GM18519 (cell line): Measurements from ENCODE around the gene SLC2A10.

Experiments
- ATAC-seq: cut with Tn5 transposase; IDR thresholded peaks from one replicate; pipeline ENCODE4 v1.9.1; 2021; ENCODE audit warnings: mild to moderate bottlenecking, moderate library complexity; ENCODE audit not compliant: unreplicated experiment, low FRiP score

SLC2A10 gene

DNA sequence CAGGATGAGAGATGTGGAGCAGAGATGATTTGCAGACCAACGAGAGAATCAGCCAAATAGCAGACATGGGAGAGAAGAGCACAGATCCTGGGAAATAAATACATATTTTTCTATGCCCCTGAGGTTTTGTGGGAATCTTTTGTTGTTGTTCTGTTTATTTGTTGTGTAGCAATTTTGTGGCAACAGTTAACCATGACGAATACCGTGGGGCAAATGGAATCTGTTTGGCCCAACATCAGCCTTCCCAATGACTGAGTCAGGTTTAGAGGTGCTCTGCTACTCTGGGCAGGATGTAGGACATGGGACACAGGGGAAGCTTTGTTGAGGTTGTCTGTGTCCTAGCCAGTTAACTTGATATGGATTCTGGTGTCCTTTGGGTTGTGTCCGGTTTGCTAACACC is 7.9 kb upstream of the SLC2A10 start:
- no peak for ATAC-seq

DNA sequence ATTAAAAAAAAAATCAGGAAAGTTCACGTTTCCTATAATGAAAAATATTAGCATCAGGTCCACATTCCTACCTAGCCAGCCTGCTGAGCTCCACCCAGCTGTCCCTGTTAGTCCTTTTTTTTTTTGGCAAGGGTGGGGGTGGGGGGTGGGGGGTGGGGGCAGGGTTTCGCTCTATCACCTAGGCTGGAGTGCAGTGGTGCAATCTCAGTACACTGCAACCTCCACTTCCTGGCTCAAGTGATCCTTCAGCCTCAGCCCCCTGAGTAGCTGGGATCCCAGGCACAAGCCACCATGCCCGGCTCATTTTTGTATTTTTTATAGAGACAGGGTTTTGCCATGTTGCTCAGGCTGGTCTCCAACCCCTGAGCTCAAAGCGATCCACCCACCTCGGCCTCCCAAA is 7.5 kb upstream of the SLC2A10 start:
- ATAC-seq: no peak

DNA sequence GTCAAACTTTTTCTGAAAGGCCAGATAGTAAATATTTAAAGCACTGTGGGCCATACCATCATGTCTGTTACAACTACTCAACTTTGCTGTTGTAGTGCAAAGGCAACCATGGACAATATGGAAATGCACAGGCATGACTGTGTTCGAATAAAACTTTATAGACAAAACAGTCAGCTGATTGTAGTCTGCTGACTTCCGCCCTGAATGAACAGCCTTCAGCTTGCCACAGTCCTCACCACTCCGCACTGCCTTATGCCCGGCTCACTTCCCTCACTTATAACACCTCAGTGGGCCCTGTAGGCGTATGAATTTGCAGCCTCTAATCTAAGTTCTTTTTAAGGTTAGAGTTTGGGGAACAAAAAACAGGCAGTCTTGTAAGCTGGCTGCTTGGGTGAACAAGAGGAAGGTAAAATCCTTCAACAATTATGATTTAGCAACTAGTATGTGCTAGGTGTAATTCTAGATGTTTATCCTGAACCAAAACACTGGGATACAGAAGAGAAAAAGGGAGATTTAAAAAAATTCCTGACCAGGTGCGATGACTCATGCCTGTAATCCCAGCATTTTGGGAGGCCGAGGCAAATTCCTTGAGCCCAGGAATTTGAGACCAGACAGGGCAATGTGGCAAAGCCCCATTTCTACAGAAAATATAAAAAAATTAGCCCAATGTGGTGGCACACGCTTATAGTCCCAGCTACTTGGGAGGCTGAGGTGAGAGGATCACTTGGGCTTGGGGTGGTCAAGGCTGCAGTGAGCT is 6.8 kb upstream of the SLC2A10 start:
- ATAC-seq: no peak

DNA sequence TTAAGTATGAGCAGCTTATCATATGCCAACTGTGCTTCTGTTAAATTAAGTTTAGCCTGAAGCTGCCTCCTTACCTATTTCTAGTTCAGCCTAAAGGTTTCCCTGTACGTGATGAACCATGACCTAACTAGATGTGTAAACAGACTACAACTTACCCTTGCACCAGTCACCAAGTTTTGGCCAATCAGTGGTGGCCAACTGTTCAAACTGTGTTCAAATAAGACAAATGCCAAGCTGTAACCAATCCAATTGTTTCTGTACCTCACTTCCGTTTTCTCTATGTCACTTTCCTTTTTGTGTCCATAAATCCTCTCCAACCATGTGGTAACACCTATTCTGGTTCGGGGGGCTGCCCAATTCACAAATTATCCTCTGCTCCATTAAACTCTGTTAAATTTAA is 6.0 kb upstream of the SLC2A10 start:
- ATAC-seq: no peak

GRCh38 chr20:46704714-46705377 is 4.6 kb upstream of the SLC2A10 start:
- ATAC-seq: no peak

DNA sequence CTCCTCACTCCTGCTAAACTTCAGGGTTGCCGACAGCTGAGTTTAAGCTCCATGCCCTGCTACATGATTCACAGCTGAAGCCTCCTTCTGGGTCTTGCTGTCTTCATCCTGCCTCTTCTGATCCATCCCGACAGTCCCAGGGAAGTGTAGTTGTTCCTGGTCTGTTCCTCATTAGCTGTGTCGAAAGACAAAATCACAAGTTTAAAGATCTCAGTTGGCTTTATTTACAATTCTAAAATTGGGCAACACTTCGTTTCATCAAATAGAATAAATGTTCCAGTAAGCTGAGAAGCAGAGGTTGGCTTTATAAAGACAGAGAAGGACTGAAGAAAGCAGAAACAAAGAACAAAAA is 4.1 kb upstream of the SLC2A10 start:
- ATAC-seq: no peak

DNA sequence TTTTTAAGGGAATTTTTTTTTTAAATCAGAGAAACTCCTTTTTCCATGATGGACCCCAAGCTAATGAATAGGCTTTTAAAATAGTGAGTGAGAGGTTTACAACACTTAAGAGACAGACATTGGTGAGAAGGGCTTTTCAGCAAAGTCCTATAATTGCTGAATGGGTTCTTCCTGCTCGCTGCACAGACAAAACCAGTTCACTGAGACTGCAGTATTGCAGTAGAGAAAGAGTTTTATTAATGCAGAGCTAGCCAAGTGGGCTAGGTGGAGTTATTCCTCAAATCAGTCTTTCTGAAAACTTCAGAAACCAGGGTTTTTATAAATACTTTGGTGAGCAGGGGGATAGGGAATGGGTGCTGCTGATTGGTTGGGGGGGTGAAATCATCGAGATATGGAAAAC is 3.2 kb upstream of the SLC2A10 start:
- no peak for ATAC-seq

DNA sequence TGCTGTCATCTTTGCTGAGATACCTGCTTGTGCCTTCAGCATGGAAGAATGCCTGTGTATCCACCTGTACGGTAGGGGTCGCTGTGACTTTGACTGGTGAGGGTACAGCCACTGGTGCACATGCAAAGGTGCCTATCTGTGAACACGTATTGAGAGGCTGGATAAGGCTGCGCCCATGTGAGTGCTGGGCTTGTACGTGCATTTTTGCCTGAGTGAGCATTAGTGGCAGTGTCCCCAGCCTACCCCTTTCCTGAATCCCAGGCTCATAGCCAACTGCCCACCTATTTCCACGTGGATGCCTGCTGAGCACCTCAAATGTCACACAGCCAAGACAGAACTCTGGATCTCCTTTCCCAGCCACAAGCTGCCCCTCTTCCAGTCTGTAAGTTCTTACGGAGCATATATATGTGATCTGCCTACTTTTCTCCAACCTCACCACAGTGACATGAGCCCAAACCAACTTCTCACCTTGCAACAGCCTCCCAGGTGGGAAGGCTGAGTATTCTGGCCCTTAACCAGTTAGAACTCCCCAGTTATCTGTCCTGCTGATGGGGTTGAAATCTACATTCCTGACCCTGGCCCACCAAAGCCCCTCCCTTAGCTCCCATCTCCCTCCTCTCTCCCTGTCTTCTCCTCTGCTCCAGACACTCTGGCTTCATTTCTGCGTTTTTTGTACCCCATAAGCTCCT is 1.1 kb upstream of the SLC2A10 start:
- no peak for ATAC-seq

GRCh38 chr20:46709055-46709458 is 392 bp upstream of the SLC2A10 start:
- no peak for ATAC-seq

DNA sequence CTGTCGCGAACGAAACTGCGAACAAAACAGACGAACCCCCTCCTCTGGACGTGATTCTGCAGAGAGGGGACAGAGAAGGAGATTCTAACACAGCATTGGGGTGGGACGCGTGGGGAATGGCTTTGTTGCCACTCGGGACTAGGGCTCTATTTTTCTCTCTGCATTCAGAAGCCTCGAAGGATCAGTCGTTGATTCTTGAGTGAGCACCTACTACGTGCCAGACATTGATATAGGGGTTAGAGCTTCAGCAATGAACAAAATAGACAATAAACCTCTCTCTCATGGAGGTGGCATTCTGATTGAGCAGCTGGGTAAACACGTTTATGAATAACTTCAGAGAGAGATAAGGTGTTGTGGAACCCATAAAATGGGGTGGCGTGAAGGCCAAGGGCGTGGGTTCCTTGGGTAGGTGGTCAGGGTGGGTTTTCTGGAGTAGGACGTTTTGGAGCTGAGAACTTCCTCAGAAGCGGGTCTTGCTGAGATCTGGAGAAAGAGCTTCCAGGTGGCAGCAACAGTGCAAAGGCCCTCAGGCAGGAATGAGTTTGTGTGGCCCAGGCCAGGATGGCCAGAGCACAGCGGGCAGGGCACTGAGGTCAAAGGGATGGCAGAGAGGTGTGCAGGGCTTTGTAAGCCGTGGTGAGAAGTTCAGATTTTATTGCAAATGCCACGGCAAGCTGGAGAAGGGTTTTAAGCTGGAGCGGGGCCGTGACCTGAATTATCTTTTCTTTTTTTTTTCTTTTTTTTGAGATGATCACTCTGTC is 884 bp downstream of the SLC2A10 start:
- no peak for ATAC-seq

GRCh38 chr20:46712056-46712636 is 2.7 kb downstream of the SLC2A10 start:
- ATAC-seq: no peak

DNA sequence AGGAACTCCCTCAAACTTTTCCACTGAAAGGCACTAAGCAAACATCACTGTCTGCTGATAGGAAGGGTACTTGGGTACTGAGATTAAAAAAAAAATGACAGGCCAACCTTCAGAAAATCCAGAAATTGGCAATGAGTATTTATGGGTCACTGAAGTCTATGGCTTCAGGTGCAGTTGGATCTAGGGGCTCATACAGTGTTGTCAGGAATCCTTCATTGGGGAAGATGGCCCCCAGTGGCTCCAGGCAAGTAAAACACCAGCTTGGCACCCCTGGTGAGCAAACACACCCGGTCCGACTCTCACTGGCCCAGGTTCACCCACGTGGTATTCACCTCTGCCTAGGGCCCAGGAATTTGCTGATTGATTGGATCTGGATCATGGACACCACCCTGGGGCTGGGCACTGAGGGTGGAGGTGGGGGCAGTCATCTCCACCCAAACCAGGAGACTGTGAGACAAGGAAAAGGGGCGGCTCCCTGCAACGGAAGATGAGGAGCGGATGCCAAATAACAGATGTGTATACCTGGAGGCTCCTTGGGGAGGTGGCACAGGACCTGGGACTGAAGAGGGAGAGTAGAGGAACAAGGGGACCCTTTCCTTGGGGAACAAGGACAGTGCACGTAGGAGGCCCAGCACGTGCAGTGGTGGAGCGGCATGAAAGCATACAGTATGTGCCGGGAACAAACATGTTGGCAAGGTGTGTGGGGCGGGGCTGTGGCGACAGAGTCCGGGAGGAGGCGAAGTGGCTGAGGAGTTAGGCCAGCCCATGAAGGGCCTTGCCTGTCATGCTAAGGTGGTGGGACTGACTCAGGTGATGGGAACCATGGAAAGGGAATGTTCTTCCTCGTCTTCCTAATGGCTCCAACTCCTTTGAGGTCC is 4.7 kb downstream of the SLC2A10 start:
- ATAC-seq: no peak

DNA sequence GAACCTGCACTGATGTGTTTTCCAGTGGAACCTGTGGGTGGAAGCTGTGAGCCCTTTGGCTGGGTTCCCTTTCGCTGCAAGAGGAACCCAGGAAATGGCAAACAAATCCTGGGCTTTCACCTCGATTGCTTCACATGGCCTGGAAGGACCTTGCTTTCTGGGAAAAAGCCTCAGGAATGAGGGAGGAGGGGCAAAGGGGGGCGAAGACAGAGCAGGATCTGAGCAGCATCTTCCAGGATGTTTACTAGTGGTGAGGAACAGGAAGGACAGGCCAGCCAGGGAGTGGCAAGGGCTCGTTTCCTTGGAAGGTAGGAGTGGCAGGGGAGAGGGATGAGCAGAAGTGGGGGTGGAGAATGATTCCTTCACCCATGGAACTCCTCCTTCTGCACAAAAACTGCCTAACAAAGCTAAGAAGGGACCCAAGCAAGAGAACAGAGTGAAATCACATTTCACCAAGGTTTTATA is 5.9 kb downstream of the SLC2A10 start:
- ATAC-seq: no peak

- no peak for ATAC-seq
These were observed 8.5 kb downstream of the SLC2A10 start for GRCh38 chr20:46717818-46718541.

- no peak for ATAC-seq
These were observed 10.6 kb downstream of the SLC2A10 start for GRCh38 chr20:46720019-46720418.

DNA sequence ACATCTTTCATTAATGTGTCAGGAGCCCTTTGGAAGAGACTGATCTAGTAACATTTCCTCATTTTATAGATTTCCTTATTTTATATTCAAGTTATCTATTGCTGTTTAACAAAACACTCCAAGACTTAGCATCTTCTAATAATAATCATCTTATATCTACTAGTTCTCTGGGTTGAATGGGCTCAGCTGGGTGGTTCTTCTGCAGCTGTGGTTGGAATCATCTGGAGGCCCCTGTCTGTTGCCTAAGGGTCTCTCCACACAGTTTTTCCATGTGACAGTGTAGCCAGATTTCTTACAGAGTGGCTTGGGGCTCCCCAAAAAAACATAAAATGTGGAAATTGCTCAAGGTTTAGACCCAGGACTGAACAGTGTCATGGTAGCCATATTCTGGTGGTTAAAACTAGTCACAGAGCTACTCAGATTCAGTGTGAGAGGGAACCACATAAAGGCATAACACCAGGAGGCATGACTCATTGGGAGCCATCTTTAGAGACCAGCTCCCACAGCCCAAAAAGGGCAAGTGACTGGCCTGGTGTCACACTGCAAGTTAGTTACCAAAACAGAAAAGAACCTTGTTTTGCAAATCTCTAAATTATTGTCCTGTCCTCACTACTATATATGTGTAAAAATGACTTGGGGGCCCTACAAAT is 11.5 kb downstream of the SLC2A10 start:
- ATAC-seq: no peak

- no peak for ATAC-seq
These were observed 12.0 kb downstream of the SLC2A10 start for GRCh38 chr20:46721476-46721875.

DNA sequence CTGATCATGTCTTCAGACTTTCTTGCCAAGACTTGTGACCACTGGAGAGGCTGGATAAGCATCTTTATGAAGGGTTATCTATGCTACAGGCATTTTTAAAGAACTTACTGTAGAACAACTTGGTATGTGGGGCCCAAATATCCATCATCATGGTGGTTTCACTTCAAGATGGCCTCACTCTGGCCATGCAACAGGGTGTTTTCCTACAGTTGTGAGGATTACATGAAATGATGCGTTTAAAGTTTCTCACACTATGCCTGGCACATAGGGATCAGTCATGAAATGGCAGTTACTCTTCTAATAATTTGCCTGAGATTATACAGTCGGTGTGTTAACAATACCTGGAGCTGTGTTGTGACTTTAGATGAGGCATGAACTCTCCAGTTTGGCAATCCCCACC is 13.0 kb downstream of the SLC2A10 start:
- no peak for ATAC-seq

DNA sequence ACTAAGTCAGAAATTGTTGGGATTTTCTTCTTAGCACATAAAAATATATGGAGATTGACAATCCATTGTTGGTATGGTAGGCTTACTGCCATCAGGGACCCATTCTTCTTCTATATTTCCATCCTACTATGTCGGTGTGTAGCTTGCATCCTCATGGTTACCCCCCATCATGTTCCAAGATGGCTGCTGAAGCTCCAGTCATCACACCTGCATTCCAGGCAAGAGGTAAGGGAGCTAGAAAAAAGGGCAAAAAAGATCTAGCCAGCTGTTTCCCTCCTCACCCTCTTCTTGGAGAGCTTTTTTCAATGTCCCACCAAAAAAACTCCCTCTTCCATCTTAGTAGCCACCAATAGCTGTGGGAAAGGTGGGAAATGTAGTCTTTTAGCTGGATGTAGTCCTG is 13.6 kb downstream of the SLC2A10 start:
- no peak for ATAC-seq
